Measurements from ENCODE around the gene AMDHD1. TPM values are rescaled to one million over a fixed set of nuclear protein-coding genes. Genes with fewer than 3 reads are reported as not detected.
A peak's percentile ranks its signal among the peaks of the same experiment; 100 is the strongest.

The AMDHD1 gene
- total and polyA plus RNA-seq, 10 donors: 2.2 to 12.2 (median 3.0) TPM

DNA sequence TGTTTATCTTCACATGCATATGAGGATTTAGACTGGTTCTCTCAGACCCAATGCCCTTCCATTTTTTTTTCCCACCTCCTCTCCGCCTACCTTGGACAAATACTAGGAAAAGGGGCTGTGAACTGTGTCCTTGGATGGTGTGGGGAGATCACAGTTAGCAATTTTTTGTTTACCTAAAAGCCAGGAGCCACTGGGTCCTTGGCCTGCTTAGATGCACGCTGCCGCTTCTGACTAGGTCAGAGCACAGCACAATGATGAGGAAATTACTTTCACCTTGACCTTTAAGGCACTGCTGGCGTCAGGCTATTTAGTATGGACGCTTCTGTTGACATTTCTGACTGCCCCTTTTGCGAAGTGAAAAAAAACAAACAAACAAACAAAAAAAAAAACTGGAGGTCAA lies 2.6 kb upstream of the AMDHD1 start:
- peak in 1 of 3 donors; percentile 77 for TF ChIP-seq POLR2AphosphoS5 (IDR thresholded peaks at IDR 0.05)
- no peak for TF ChIP-seq POLR2A (IDR thresholded peaks at IDR 0.05)
- peak overlapping the region in 7 of 8 donors; percentile 49 to 95 (median 88) for H3K27ac ChIP-seq
- H3K4me3 ChIP-seq: no peak overlapping the region
- 62 to 92% (median 79%) methylated on average over 6 of the region's 6 CpGs for WGBS, 5 donors
- no peaks in the 10 kb centered on the region for H3K36me3 ChIP-seq
- peaks cover 0 to 37% (median 20%) of the 10 kb centered on the region in 6 donors for H3K4me1 ChIP-seq
- intact Hi-C loops (cut with DNase I; ENCODE audit: low total_unique reads): no loop called here
- DNase-seq: peak; percentile 72
- no peaks in the 10 kb centered on the region for H3K27me3 ChIP-seq (replicated peaks in 1 of 7)
- H3K9me3 ChIP-seq: no peaks in the 10 kb centered on the region

DNA sequence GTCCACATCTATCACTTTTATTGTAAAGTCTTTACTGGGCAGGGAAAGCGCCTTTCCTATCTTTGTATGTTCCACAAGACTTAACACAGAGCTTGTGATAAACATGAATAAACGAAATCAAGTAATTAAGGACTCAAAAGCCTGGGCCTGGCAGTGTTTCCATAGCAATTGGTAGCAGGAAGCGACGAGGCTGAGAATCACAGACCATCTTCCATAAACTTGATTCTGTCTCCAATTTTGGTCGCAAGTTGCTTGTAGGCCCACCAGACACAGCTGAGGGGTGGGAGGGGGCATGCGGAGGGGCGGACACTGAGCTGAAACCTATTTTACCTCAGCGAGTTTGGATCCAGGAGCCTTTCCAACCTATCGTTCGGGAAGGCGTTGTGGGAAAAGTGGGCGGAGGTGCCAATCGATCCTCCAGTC lies 1.0 kb upstream of the AMDHD1 start:
- DNase-seq: no peak
- WGBS, 5 donors: 8 to 14% (median 12%) methylated on average over 9 to 13 of the region's 13 CpGs
- no peak for TF ChIP-seq POLR2A (IDR thresholded peaks at IDR 0.05)
- TF ChIP-seq, protein P1, sequence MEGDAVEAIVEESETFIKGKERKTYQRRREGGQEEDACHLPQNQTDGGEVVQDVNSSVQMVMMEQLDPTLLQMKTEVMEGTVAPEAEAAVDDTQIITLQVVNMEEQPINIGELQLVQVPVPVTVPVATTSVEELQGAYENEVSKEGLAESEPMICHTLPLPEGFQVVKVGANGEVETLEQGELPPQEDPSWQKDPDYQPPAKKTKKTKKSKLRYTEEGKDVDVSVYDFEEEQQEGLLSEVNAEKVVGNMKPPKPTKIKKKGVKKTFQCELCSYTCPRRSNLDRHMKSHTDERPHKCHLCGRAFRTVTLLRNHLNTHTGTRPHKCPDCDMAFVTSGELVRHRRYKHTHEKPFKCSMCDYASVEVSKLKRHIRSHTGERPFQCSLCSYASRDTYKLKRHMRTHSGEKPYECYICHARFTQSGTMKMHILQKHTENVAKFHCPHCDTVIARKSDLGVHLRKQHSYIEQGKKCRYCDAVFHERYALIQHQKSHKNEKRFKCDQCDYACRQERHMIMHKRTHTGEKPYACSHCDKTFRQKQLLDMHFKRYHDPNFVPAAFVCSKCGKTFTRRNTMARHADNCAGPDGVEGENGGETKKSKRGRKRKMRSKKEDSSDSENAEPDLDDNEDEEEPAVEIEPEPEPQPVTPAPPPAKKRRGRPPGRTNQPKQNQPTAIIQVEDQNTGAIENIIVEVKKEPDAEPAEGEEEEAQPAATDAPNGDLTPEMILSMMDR (IDR thresholded peaks at IDR 0.05 in 8 of 11, conservative IDR thresholded peaks at IDR 0.05 in 3 of 11): no peak
- TF ChIP-seq POLR2AphosphoS5 (IDR thresholded peaks at IDR 0.05): no peak
- Histone ChIP-seq H3K27ac (peak overlapping the region; percentile 82 to 95 (median 91)), H3K27me3 (replicated peaks in 1 of 7) (no peaks in the 10 kb centered on the region), H3K36me3 (no peaks in the 10 kb centered on the region), H3K9me3 (no peaks in the 10 kb centered on the region), H3K4me1 (peaks cover 0 to 37% (median 20%) of the 10 kb centered on the region in 6 donors), H3K4me3 (peak overlapping the region; percentile 58 to 95 (median 86))
- intact Hi-C loops (cut with DNase I; ENCODE audit: low total_unique reads): no loop called here

- Histone ChIP-seq H3K27ac (peak within 1 kb of the TSS; percentile 82 to 95 (median 91)), H3K36me3 (no peaks in the 10 kb centered on the region), H3K4me1 (peaks cover 0 to 37% (median 20%) of the 10 kb centered on the region in 6 donors), H3K9me3 (no peaks in the 10 kb centered on the region), H3K4me3 (peak within 1 kb of the TSS; percentile 58 to 95 (median 86)), H3K27me3 (replicated peaks in 1 of 7) (no peaks in the 10 kb centered on the region)
- peak; percentile 5 to 67 (median 40) for TF ChIP-seq POLR2AphosphoS5 (IDR thresholded peaks at IDR 0.05)
- TF ChIP-seq, protein P1 (IDR thresholded peaks at IDR 0.05 in 8 of 11, conservative IDR thresholded peaks at IDR 0.05 in 3 of 11): no peak
- TF ChIP-seq POLR2A (IDR thresholded peaks at IDR 0.05): peak in 1 of 3 donors; percentile 1
- WGBS, 5 donors: 0 to 1% (median 1%) methylated on average over 19 to 51 of the region's 51 CpGs
- DNase-seq: peak; percentile 94
- intact Hi-C loops (cut with DNase I; ENCODE audit: low total_unique reads): no loop called here
These were observed 404 bp upstream of the AMDHD1 start, which contains the start of gene CCDC38 for GRCh38 chr12:95942524-95943329. CCDC38 (minus strand) TSS chr12:95942614; CDS start chr12:95936509, 6,105 bp downstream.

- TF ChIP-seq, protein P1 (IDR thresholded peaks at IDR 0.05 in 8 of 11, conservative IDR thresholded peaks at IDR 0.05 in 3 of 11): no peak
- TF ChIP-seq POLR2AphosphoS5 (IDR thresholded peaks at IDR 0.05) (no peak), POLR2A (IDR thresholded peaks at IDR 0.05) (no peak)
- no peak for DNase-seq
- Histone ChIP-seq H3K27me3 (replicated peaks in 1 of 7) (no peaks in the 10 kb centered on the region), H3K36me3 (no peaks in the 10 kb centered on the region), H3K9me3 (no peaks in the 10 kb centered on the region), H3K4me3 (peak overlapping the region in 3 of 8 donors; percentile 73 to 95 (median 92)), H3K4me1 (peaks cover 0 to 37% (median 20%) of the 10 kb centered on the region in 6 donors), H3K27ac (no peak overlapping the region)
- intact Hi-C loops (cut with DNase I; ENCODE audit: low total_unique reads): no loop called here
- 77 to 95% (median 84%) methylated on average over 10 of the region's 10 CpGs for WGBS, 5 donors
These were observed 1.1 kb downstream of the AMDHD1 start for GRCh38 chr12:95944108-95944704.

Data from spleen (tissue), 11 donors.